HFF-Myc (cell line): ENCODE data around the gene MXD4.
"Not testable (repeated sequence)": the region's sequence is repeated elsewhere in the genome, so short reads cannot be mapped to it uniquely, and the experiment has no call there.

Source experiments
- DNase-seq: peaks from one replicate; pipeline ENCODE4 v3.0.0-alpha.2; 2011; ENCODE audit warnings: low read depth; ENCODE audit errors: extremely low read depth
- H3K4me3 ChIP-seq: replicated peaks from 2 replicates; pipeline ENCODE4 v1.5.1; 2011; ENCODE audit warnings: low read depth, mild to moderate bottlenecking, control low read depth, low read length
- TF ChIP-seq, protein P1 (sequence below): IDR thresholded peaks from 2 replicates; pipeline ENCODE4 v1.5.1; 2012; ENCODE audit warnings: mild to moderate bottlenecking, low read depth, low read length, control low read depth; ENCODE audit errors: missing control alignments

MXD4 gene

DNA sequence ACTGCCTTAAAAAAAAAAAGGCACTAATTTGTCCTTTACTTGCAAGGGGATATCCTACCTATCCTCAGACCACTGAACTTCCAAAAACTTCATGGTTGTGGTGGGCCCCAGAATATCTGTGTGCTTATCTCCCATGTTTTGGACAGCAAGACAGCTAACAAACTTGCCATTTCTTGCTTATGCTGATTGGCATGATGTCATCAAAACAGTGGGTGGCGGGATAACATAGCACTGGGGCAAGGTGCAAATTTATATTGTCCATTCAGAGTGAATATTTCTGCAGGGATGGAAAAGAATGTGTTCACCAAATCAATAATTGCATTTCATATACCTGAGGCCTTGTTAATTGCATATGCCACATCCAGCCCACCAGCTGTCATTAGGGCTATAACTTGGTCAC lies 43.5 kb downstream of the MXD4 start:
- TF ChIP-seq, protein P1, sequence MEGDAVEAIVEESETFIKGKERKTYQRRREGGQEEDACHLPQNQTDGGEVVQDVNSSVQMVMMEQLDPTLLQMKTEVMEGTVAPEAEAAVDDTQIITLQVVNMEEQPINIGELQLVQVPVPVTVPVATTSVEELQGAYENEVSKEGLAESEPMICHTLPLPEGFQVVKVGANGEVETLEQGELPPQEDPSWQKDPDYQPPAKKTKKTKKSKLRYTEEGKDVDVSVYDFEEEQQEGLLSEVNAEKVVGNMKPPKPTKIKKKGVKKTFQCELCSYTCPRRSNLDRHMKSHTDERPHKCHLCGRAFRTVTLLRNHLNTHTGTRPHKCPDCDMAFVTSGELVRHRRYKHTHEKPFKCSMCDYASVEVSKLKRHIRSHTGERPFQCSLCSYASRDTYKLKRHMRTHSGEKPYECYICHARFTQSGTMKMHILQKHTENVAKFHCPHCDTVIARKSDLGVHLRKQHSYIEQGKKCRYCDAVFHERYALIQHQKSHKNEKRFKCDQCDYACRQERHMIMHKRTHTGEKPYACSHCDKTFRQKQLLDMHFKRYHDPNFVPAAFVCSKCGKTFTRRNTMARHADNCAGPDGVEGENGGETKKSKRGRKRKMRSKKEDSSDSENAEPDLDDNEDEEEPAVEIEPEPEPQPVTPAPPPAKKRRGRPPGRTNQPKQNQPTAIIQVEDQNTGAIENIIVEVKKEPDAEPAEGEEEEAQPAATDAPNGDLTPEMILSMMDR: no peak
- no peak overlapping the region for H3K4me3 ChIP-seq
- no peak for DNase-seq

DNA sequence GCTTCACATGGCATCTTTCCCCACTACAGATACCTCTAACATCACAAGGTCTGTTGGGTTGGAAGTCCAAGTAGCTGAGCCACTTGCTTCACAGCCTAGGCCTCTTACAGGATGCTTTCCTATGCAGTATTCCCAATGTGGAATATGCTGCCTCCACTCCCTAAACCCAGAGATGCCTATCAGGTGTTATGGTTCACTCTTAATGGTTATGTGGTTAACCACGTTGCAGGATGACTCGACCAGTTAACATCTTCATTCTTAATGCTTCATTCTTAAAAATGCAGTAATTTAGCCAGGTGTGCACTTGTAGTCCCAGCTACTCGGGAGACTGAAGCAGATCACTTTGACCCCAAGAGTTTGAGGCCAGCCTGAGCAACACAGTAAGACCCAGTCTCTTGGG lies 44.2 kb downstream of the MXD4 start:
- DNase-seq: peak; percentile 15
- TF ChIP-seq, protein P1: no peak

DNA sequence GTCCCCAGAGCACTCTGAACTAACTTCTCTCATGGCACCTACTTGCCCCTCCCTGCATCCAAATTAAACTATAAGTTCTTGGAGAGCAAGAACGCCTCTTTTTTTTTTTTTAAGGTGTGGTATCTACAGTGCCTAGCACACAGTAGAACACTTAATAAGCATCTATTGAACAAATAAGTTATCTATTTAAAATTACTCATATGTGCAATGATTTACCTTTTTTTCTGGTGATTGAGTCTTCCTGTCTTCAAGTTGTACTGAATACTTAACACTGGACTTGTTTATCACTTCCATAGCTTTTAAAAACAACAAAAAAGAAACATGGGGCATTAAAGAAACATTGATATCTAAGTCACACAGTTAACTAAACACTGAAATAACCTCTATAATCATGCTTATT lies 49.1 kb downstream of the MXD4 start:
- no peak overlapping the region for H3K4me3 ChIP-seq
- no peak for DNase-seq
- TF ChIP-seq, protein P1: no peak

More for the DNA sequence above, 44.2 kb downstream of the MXD4 start:
- H3K4me3 ChIP-seq: no peak overlapping the region

DNA sequence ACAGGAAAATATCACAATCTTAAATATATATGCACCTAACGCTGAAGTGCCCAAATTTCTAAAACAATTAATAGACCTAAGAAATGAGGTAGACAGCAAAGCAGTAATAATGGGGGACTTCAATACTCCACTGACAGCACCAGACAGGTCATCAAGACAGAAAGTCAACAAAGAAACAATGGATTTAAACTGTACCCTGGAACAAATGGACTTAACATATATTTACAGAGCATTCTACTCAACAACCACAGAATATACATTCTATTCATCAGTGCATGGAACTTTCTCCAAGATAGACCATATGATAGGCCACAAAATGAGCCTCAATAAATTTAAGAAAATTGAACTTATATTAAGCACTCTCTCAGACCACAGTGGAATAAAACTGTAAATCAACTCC lies 59.1 kb downstream of the MXD4 start:
- H3K4me3 ChIP-seq, DNase-seq: not testable (repeated sequence)
